ENCODE data around the gene PTPRC.

The PTPRC gene

DNA sequence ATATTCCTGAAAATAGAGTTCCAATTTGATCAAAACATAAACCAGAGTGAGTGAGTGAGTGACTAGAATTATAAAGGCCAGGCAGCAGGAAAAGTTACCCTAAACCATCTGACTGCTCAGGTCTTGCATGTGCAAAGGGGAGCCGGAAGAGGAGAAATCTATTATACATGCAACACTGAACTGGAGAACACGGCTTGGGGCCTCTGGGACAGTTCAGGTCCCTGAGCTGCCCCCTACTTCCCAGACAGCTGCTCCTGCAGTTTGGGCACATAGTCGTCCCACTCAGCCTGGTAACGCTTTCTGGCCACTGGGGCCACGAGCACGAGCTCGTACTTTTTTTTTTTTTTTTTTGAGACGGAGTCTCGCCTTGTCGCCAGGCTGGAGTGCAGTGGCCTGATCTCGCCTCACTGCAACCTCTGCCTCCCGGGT, 40.1 kb downstream of the PTPRC start:
- Histone ChIP-seq H3K4me3 (ENCODE audit: low read depth, low read length) (no peak overlapping the region), H3K27ac (ENCODE audit: extremely low read depth, low read depth, low read length) (no peak overlapping the region), H3K36me3 (ENCODE audit: control insufficient read depth in 2 of 2, insufficient read depth in 1 of 2, low read length in 2 of 2) (no peaks in the 10 kb centered on the region), H3K4me1 (ENCODE audit: control insufficient read depth, insufficient read depth, low read length) (peaks cover 2% of the 10 kb centered on the region; the same call in 1 of the 2 replicates), H3K9me3 (ENCODE audit: control insufficient read depth, insufficient read depth, low read depth, low read length) (no peaks in the 10 kb centered on the region)
- POLR2A ChIA-PET = no interaction called here
- TF ChIP-seq SP2 (tag by site-specific recombination; IDR thresholded peaks at IDR 0.05) (no peak), HOXA7 (CRISPR knock-in tag; IDR thresholded peaks at IDR 0.05; ENCODE audit: borderline replicate concordance) (no peak), ZNF146 (tag by site-specific recombination; IDR thresholded peaks at IDR 0.05) (no peak), ZNF155 (tag by site-specific recombination; IDR thresholded peaks at IDR 0.05) (no peak), ZNF292 (tag by site-specific recombination; IDR thresholded peaks at IDR 0.05; ENCODE audit: borderline replicate concordance, low read depth) (no peak), ZNF398 (tag by site-specific recombination; IDR thresholded peaks at IDR 0.05) (no peak)
- CTCF ChIA-PET = no interaction called here

DNA sequence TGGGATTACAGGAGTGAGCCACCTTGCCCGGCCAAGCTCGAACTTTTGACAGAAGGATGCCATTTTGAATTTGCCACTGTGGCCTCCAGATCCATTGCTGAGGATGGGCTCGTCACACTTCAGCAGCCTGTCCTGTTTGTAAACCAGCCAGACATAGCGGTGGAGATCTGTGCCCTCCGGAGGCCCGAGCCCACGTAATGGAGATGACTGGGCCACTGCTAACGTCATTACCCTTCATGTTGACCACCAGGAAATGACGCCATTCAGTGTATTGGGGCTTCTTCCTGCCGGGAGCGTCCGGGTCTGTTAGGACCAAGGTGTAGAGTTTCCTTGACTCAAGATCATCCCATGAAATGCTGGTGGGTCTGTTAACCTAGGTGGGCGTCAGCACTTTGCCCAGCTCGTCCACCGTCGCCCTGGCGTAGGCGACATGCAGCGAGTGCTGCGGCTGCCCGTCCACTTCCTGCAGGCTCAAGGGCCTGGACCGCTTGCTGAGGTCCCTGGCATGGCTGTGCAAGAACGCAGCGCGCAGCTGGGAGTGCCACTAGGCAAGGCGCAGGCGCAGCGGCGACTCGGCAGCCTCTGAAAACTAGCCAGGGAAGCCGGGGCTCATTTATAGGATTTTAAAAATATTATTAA, 40.8 kb downstream of the PTPRC start:
- Histone ChIP-seq H3K4me3 (ENCODE audit: low read depth, low read length) (no peak overlapping the region), H3K36me3 (ENCODE audit: control insufficient read depth in 2 of 2, insufficient read depth in 1 of 2, low read length in 2 of 2) (no peaks in the 10 kb centered on the region), H3K4me1 (ENCODE audit: control insufficient read depth, insufficient read depth, low read length) (peaks cover 2% of the 10 kb centered on the region; the same call in 1 of the 2 replicates), H3K27ac (ENCODE audit: extremely low read depth, low read depth, low read length) (no peak overlapping the region), H3K9me3 (ENCODE audit: control insufficient read depth, insufficient read depth, low read depth, low read length) (no peaks in the 10 kb centered on the region)
- POLR2A ChIA-PET = no interaction called here
- CTCF ChIA-PET = no interaction called here
- no peak for TF ChIP-seq ZNF416 (tag by site-specific recombination; IDR thresholded peaks at IDR 0.05)
- no peak for TF ChIP-seq MYNN (tag by site-specific recombination; IDR thresholded peaks at IDR 0.05; ENCODE audit: borderline replicate concordance)
- TF ChIP-seq ZNF175 (tag by site-specific recombination; IDR thresholded peaks at IDR 0.05) = no peak
- TF ChIP-seq, protein P1, sequence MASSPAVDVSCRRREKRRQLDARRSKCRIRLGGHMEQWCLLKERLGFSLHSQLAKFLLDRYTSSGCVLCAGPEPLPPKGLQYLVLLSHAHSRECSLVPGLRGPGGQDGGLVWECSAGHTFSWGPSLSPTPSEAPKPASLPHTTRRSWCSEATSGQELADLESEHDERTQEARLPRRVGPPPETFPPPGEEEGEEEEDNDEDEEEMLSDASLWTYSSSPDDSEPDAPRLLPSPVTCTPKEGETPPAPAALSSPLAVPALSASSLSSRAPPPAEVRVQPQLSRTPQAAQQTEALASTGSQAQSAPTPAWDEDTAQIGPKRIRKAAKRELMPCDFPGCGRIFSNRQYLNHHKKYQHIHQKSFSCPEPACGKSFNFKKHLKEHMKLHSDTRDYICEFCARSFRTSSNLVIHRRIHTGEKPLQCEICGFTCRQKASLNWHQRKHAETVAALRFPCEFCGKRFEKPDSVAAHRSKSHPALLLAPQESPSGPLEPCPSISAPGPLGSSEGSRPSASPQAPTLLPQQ (tag by site-specific recombination; IDR thresholded peaks at IDR 0.05) = no peak
- TF ChIP-seq ZNF830 (tag by site-specific recombination; IDR thresholded peaks at IDR 0.05; ENCODE audit: low read depth) = no peak
- TF ChIP-seq, protein P2, sequence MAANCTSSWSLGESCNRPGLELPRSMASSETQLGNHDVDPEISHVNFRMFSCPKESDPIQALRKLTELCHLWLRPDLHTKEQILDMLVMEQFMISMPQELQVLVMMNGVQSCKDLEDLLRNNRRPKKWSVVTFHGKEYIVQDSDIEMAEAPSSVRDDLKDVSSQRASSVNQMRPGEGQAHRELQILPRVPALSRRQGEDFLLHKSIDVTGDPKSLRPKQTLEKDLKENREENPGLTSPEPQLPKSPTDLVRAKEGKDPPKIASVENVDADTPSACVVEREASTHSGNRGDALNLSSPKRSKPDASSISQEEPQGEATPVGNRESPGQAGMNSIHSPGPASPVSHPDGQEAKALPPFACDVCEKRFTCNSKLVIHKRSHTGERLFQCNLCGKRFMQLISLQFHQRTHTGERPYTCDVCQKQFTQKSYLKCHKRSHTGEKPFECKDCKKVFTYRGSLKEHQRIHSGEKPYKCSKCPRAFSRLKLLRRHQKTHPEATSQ (tag by site-specific recombination; IDR thresholded peaks at IDR 0.05) = no peak
- TF ChIP-seq, protein P3, sequence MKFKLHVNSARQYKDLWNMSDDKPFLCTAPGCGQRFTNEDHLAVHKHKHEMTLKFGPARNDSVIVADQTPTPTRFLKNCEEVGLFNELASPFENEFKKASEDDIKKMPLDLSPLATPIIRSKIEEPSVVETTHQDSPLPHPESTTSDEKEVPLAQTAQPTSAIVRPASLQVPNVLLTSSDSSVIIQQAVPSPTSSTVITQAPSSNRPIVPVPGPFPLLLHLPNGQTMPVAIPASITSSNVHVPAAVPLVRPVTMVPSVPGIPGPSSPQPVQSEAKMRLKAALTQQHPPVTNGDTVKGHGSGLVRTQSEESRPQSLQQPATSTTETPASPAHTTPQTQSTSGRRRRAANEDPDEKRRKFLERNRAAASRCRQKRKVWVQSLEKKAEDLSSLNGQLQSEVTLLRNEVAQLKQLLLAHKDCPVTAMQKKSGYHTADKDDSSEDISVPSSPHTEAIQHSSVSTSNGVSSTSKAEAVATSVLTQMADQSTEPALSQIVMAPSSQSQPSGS (tag by site-specific recombination; IDR thresholded peaks at IDR 0.05; ENCODE audit: low read depth) = no peak
- TF ChIP-seq ZNF571 (tag by site-specific recombination; IDR thresholded peaks at IDR 0.05) = no peak
- no peak for TF ChIP-seq ZNF624 (tag by site-specific recombination; IDR thresholded peaks at IDR 0.05)
- no peak for TF ChIP-seq HOXC10 (CRISPR knock-in tag; IDR thresholded peaks at IDR 0.05)
- TF ChIP-seq ZNF202 (tag by site-specific recombination; IDR thresholded peaks at IDR 0.05; ENCODE audit: borderline replicate concordance) = no peak
- no peak for TF ChIP-seq ZNF211 (tag by site-specific recombination; IDR thresholded peaks at IDR 0.05; ENCODE audit: low read depth)
